ENCODE results near the gene DSC1. TPM values are rescaled to one million over a fixed set of nuclear protein-coding genes. Genes with fewer than 3 reads are reported as not detected.

The DSC1 gene
- polyA plus RNA-seq, 1 of the 3 experiments (the other 2 are of a cell fraction) = not detected

DNA sequence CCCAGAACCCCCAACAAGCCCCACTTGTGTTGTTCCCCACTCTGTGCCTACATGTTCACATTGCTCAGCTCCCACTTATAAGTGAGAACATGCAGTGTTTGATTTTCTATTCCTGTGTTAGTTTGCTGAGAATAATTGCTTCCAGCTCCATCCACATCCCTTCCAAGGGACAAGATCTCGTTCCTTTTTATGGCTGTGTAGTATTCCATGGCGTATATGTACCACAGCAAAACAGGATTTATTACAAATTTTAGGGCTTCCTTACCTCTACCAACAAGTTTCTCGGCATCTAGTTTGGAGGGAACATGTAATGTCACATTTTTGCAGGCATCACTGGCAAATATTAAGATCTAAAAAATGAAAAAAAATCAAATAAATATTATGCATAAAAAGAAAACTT lies 69.4 kb downstream of the DSC1 start:
- Histone ChIP-seq H3K4me3 (ENCODE audit: low read depth in 2 of 2, low read length in 1 of 2) (no peak overlapping the region), H2AFZ (ENCODE audit: low read depth) (no peak overlapping the region), H3K79me2 (ENCODE audit: insufficient read depth) (no peaks in the 10 kb centered on the region), H3K27ac (ENCODE audit: low read depth in 2 of 2, low read length in 1 of 2) (no peak overlapping the region), H4K20me1 (ENCODE audit: insufficient read depth) (no peaks in the 10 kb centered on the region), H3K9me2 (no peaks in the 10 kb centered on the region), H3F3A (replicated peaks; ENCODE audit: insufficient read depth) (no peaks in the 10 kb centered on the region), H3K9ac (no peak overlapping the region), H3K4me2 (no peak overlapping the region), H3K27me3 (ENCODE audit: insufficient read depth) (no peaks in the 10 kb centered on the region), H3K4me1 (ENCODE audit: control insufficient read depth in 1 of 2, insufficient read depth in 2 of 2, low read depth in 1 of 2, low read length in 1 of 2) (no peaks in the 10 kb centered on the region), H3K9me3 (no peaks in the 10 kb centered on the region), H3K36me3 (replicated peaks in 1 of 2; ENCODE audit: control insufficient read depth in 1 of 2, insufficient read depth in 2 of 2, low read length in 1 of 2) (no peaks in the 10 kb centered on the region)
- WGBS (ENCODE audit: low lambda C conversion rate) = 7% methylated on average over 3 of the region's 3 CpGs
- POLR2A ChIA-PET = no interaction called here
- DNase-seq = no peak
- CTCF ChIA-PET = no interaction called here
- TF ChIP-seq NRF1 (IDR thresholded peaks at IDR 0.05; ENCODE audit: low read depth, low read length) (no peak), ELF1 (IDR thresholded peaks at IDR 0.05) (no peak), SIN3A (IDR thresholded peaks at IDR 0.05; ENCODE audit: borderline replicate concordance, low read depth, low read length) (no peak), GABPA (IDR thresholded peaks at IDR 0.05; ENCODE audit: low read depth) (no peak), CHD2 (IDR thresholded peaks at IDR 0.05; ENCODE audit: low read length, partially characterized antibody) (no peak), MXI1 (IDR thresholded peaks at IDR 0.05; ENCODE audit: low read depth, low read length) (no peak), RAD21 (IDR thresholded peaks at IDR 0.05; ENCODE audit: low read length) (no peak), NFIC (IDR thresholded peaks at IDR 0.05; ENCODE audit: borderline replicate concordance) (no peak), MEF2A (IDR thresholded peaks at IDR 0.05; ENCODE audit: borderline replicate concordance, low read depth) (no peak), JUND (IDR thresholded peaks at IDR 0.05) (no peak), RCOR1 (IDR thresholded peaks at IDR 0.05; ENCODE audit: low read length) (no peak), TEAD4 (IDR thresholded peaks at IDR 0.05; ENCODE audit: borderline replicate concordance, insufficient read depth) (no peak)
- TF ChIP-seq, protein P1, sequence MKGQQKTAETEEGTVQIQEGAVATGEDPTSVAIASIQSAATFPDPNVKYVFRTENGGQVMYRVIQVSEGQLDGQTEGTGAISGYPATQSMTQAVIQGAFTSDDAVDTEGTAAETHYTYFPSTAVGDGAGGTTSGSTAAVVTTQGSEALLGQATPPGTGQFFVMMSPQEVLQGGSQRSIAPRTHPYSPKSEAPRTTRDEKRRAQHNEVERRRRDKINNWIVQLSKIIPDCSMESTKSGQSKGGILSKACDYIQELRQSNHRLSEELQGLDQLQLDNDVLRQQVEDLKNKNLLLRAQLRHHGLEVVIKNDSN (IDR thresholded peaks at IDR 0.05; ENCODE audit: borderline replicate concordance, low read depth) = no peak
- TF ChIP-seq, protein P2, sequence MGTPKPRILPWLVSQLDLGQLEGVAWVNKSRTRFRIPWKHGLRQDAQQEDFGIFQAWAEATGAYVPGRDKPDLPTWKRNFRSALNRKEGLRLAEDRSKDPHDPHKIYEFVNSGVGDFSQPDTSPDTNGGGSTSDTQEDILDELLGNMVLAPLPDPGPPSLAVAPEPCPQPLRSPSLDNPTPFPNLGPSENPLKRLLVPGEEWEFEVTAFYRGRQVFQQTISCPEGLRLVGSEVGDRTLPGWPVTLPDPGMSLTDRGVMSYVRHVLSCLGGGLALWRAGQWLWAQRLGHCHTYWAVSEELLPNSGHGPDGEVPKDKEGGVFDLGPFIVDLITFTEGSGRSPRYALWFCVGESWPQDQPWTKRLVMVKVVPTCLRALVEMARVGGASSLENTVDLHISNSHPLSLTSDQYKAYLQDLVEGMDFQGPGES (IDR thresholded peaks at IDR 0.05; ENCODE audit: low read depth, low read length) = no peak

DNA sequence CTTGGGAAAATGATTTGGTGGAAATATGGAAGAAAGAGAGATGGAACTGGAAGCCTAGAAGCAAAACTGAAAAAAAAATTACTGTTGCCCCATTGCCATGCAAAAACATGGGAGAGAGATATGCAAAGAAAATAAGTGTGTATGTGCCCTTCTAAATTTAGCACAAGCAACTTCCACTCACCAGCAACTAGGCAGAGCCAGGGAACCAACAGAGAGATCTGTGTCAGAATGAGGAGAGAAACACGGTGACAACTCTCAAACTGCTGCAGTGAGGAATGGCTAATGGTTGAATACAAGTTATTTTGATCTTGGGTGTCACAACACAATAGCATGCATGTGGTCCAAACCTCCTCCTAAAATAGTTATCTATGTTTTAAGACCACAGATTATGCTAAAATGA lies 71.3 kb downstream of the DSC1 start:
- no peaks in the 10 kb centered on the region for H3K9me3 ChIP-seq
- H3K4me3 ChIP-seq (ENCODE audit: low read depth in 2 of 2, low read length in 1 of 2) = no peak overlapping the region
- H3K27ac ChIP-seq (ENCODE audit: low read depth in 2 of 2, low read length in 1 of 2) = no peak overlapping the region
- H3K9ac ChIP-seq = no peak overlapping the region
- no peaks in the 10 kb centered on the region for H3K4me1 ChIP-seq (ENCODE audit: control insufficient read depth in 1 of 2, insufficient read depth in 2 of 2, low read depth in 1 of 2, low read length in 1 of 2)
- no peak overlapping the region for H3K4me2 ChIP-seq
- H2AFZ ChIP-seq (ENCODE audit: low read depth) = no peak overlapping the region
- POLR2A ChIA-PET = no interaction called here
- TF ChIP-seq GATA2 (CRISPR knock-in tag; IDR thresholded peaks at IDR 0.05) (no peak), RCOR1 (IDR thresholded peaks at IDR 0.05; ENCODE audit: low read length) (no peak), PBX3 (IDR thresholded peaks at IDR 0.05) (no peak), USF2 (IDR thresholded peaks at IDR 0.05; ENCODE audit: borderline replicate concordance, low read depth, low read length) (no peak), CHD2 (IDR thresholded peaks at IDR 0.05; ENCODE audit: low read length, partially characterized antibody) (no peak), JUND (IDR thresholded peaks at IDR 0.05) (no peak), EZH2phosphoT487 (IDR thresholded peaks at IDR 0.05; ENCODE audit: borderline replicate concordance, low read depth) (no peak), FOXJ3 (CRISPR knock-in tag; IDR thresholded peaks at IDR 0.05) (no peak), EP300 (IDR thresholded peaks at IDR 0.05; ENCODE audit: borderline replicate concordance in 1 of 2, low read depth in 1 of 2, low read length in 1 of 2) (no peak)
- TF ChIP-seq, protein P2 (IDR thresholded peaks at IDR 0.05; ENCODE audit: low read depth, low read length) = no peak
- no peaks in the 10 kb centered on the region for H4K20me1 ChIP-seq (ENCODE audit: insufficient read depth)
- no peaks in the 10 kb centered on the region for H3K79me2 ChIP-seq (ENCODE audit: insufficient read depth)
- H3K36me3 ChIP-seq (replicated peaks in 1 of 2; ENCODE audit: control insufficient read depth in 1 of 2, insufficient read depth in 2 of 2, low read length in 1 of 2) = no peaks in the 10 kb centered on the region
- no peaks in the 10 kb centered on the region for H3F3A ChIP-seq (replicated peaks; ENCODE audit: insufficient read depth)
- no peaks in the 10 kb centered on the region for H3K27me3 ChIP-seq (ENCODE audit: insufficient read depth)
- no peaks in the 10 kb centered on the region for H3K9me2 ChIP-seq
- WGBS (ENCODE audit: low lambda C conversion rate) = 7% methylated on average over 1 of the region's 1 CpG
- CTCF ChIA-PET = no interaction called here
- DNase-seq = no peak
